ENCODE measurements around the gene KRTAP5-11. TPM values are rescaled to one million over a fixed set of nuclear protein-coding genes. Genes with fewer than 3 reads are reported as not detected.
"Not testable (repeated sequence)": the region's sequence is repeated elsewhere in the genome, so short reads cannot be mapped to it uniquely, and the experiment has no call there.

Gene KRTAP5-11
- polyA plus RNA-seq, 1 donor = 0.19 TPM

GRCh38 chr11:71608272-71608671 lies 25.6 kb upstream of the KRTAP5-11 start:
- WGBS (ENCODE audit: insufficient coverage, low lambda C conversion rate) = no CpG with 5 or more reads among the region's 21 CpGs
- not testable (repeated sequence) for H3K4me1 ChIP-seq (ENCODE audit: control insufficient read depth, insufficient read depth, low read length)
- peak; percentile 23 to 44 for DNase-seq

GRCh38 chr11:71607520-71608216 lies 25.0 kb upstream of the KRTAP5-11 start:
- WGBS (ENCODE audit: insufficient coverage, low lambda C conversion rate) = no CpG with 5 or more reads among the region's 59 CpGs
- not testable (repeated sequence) for H3K27ac ChIP-seq (ENCODE audit: low read length); H3K4me1 ChIP-seq (ENCODE audit: control insufficient read depth, insufficient read depth, low read length); DNase-seq; H3K9me3 ChIP-seq (ENCODE audit: control insufficient read depth, low read depth, low read length); H3K36me3 ChIP-seq (ENCODE audit: control insufficient read depth, insufficient read depth, low read length)
- peaks cover 11% of the 10 kb centered on the region for H3K27me3 ChIP-seq (ENCODE audit: control insufficient read depth, insufficient read depth, low read length)
- peak overlapping the region; percentile 35 for H3K4me3 ChIP-seq (ENCODE audit: low read length)

More at GRCh38 chr11:71608272-71608671, 25.6 kb upstream of the KRTAP5-11 start:
- not testable (repeated sequence) for H3K9me3 ChIP-seq (ENCODE audit: control insufficient read depth, low read depth, low read length); H3K27ac ChIP-seq (ENCODE audit: low read length); H3K36me3 ChIP-seq (ENCODE audit: control insufficient read depth, insufficient read depth, low read length)
- H3K4me3 ChIP-seq (ENCODE audit: low read length) = peak overlapping the region; percentile 13
- peaks cover 11% of the 10 kb centered on the region for H3K27me3 ChIP-seq (ENCODE audit: control insufficient read depth, insufficient read depth, low read length)

GRCh38 chr11:71606853-71607519 lies 24.3 kb upstream of the KRTAP5-11 start:
- not testable (repeated sequence) for H3K27ac ChIP-seq (ENCODE audit: low read length); H3K9me3 ChIP-seq (ENCODE audit: control insufficient read depth, low read depth, low read length); H3K4me1 ChIP-seq (ENCODE audit: control insufficient read depth, insufficient read depth, low read length); H3K4me3 ChIP-seq (ENCODE audit: low read length); H3K36me3 ChIP-seq (ENCODE audit: control insufficient read depth, insufficient read depth, low read length)
- DNase-seq = peak in 1 of 2 donors; percentile 14
- WGBS (ENCODE audit: insufficient coverage, low lambda C conversion rate) = no CpG with 5 or more reads among the region's 48 CpGs
- H3K27me3 ChIP-seq (ENCODE audit: control insufficient read depth, insufficient read depth, low read length) = peaks cover 11% of the 10 kb centered on the region

- H3K27ac ChIP-seq (ENCODE audit: low read length); H3K36me3 ChIP-seq (ENCODE audit: control insufficient read depth, insufficient read depth, low read length); H3K4me1 ChIP-seq (ENCODE audit: control insufficient read depth, insufficient read depth, low read length); H3K4me3 ChIP-seq (ENCODE audit: low read length); H3K9me3 ChIP-seq (ENCODE audit: control insufficient read depth, low read depth, low read length): not testable (repeated sequence)
- H3K27me3 ChIP-seq (ENCODE audit: control insufficient read depth, insufficient read depth, low read length) = peaks cover 14% of the 10 kb centered on the region
- DNase-seq = peak in 1 of 2 donors; percentile 26
- no CpG with 5 or more reads among the region's 17 CpGs for WGBS (ENCODE audit: insufficient coverage, low lambda C conversion rate)
Observed at GRCh38 chr11:71604798-71605488, 22.3 kb upstream of the KRTAP5-11 start.

- H3K4me1 ChIP-seq (ENCODE audit: control insufficient read depth, insufficient read depth, low read length); H3K4me3 ChIP-seq (ENCODE audit: low read length); H3K36me3 ChIP-seq (ENCODE audit: control insufficient read depth, insufficient read depth, low read length); H3K9me3 ChIP-seq (ENCODE audit: control insufficient read depth, low read depth, low read length); DNase-seq; H3K27ac ChIP-seq (ENCODE audit: low read length): not testable (repeated sequence)
- H3K27me3 ChIP-seq (ENCODE audit: control insufficient read depth, insufficient read depth, low read length) = peaks cover 14% of the 10 kb centered on the region
- no CpG with 5 or more reads among the region's 11 CpGs for WGBS (ENCODE audit: insufficient coverage, low lambda C conversion rate)
Observed at GRCh38 chr11:71603221-71603620, 20.5 kb upstream of the KRTAP5-11 start.

GRCh38 chr11:71589546-71589920 lies 6.9 kb upstream of the KRTAP5-11 start:
- DNase-seq; H3K27me3 ChIP-seq (ENCODE audit: control insufficient read depth, insufficient read depth, low read length); H3K27ac ChIP-seq (ENCODE audit: low read length); H3K36me3 ChIP-seq (ENCODE audit: control insufficient read depth, insufficient read depth, low read length); H3K9me3 ChIP-seq (ENCODE audit: control insufficient read depth, low read depth, low read length); H3K4me3 ChIP-seq (ENCODE audit: low read length); H3K4me1 ChIP-seq (ENCODE audit: control insufficient read depth, insufficient read depth, low read length): not testable (repeated sequence)
- no CpG with 5 or more reads among the region's 8 CpGs for WGBS (ENCODE audit: insufficient coverage, low lambda C conversion rate)

- H3K4me1 ChIP-seq (ENCODE audit: control insufficient read depth, insufficient read depth, low read length); H3K4me3 ChIP-seq (ENCODE audit: low read length); DNase-seq; H3K27me3 ChIP-seq (ENCODE audit: control insufficient read depth, insufficient read depth, low read length); H3K36me3 ChIP-seq (ENCODE audit: control insufficient read depth, insufficient read depth, low read length); H3K9me3 ChIP-seq (ENCODE audit: control insufficient read depth, low read depth, low read length): not testable (repeated sequence)
- H3K27ac ChIP-seq (ENCODE audit: low read length) = peak overlapping the region; percentile 53
- 60% methylated on average over 1 of the region's 11 CpGs for WGBS (ENCODE audit: insufficient coverage, low lambda C conversion rate)
Observed at GRCh38 chr11:71588822-71589545, 6.3 kb upstream of the KRTAP5-11 start.

GRCh38 chr11:71588314-71588713 lies 5.6 kb upstream of the KRTAP5-11 start:
- not testable (repeated sequence) for H3K36me3 ChIP-seq (ENCODE audit: control insufficient read depth, insufficient read depth, low read length); H3K4me1 ChIP-seq (ENCODE audit: control insufficient read depth, insufficient read depth, low read length); H3K9me3 ChIP-seq (ENCODE audit: control insufficient read depth, low read depth, low read length); H3K27me3 ChIP-seq (ENCODE audit: control insufficient read depth, insufficient read depth, low read length); H3K4me3 ChIP-seq (ENCODE audit: low read length)
- peak; percentile 67 to 83 for DNase-seq
- H3K27ac ChIP-seq (ENCODE audit: low read length) = peak overlapping the region; percentile 66
- WGBS (ENCODE audit: insufficient coverage, low lambda C conversion rate) = no CpG with 5 or more reads among the region's 4 CpGs

GRCh38 chr11:71585673-71586072 lies 3.0 kb upstream of the KRTAP5-11 start:
- not testable (repeated sequence) for H3K27ac ChIP-seq (ENCODE audit: low read length); H3K9me3 ChIP-seq (ENCODE audit: control insufficient read depth, low read depth, low read length); H3K4me1 ChIP-seq (ENCODE audit: control insufficient read depth, insufficient read depth, low read length); H3K36me3 ChIP-seq (ENCODE audit: control insufficient read depth, insufficient read depth, low read length); H3K27me3 ChIP-seq (ENCODE audit: control insufficient read depth, insufficient read depth, low read length); H3K4me3 ChIP-seq (ENCODE audit: low read length); DNase-seq
- 100% methylated on average over 2 of the region's 5 CpGs for WGBS (ENCODE audit: insufficient coverage, low lambda C conversion rate)

GRCh38 chr11:71582969-71583368 lies 294 bp upstream of the KRTAP5-11 start:
- WGBS (ENCODE audit: insufficient coverage, low lambda C conversion rate) = 100% methylated on average over 1 of the region's 2 CpGs
- not testable (repeated sequence) for H3K4me3 ChIP-seq (ENCODE audit: low read length); H3K36me3 ChIP-seq (ENCODE audit: control insufficient read depth, insufficient read depth, low read length); H3K27me3 ChIP-seq (ENCODE audit: control insufficient read depth, insufficient read depth, low read length); DNase-seq; H3K9me3 ChIP-seq (ENCODE audit: control insufficient read depth, low read depth, low read length); H3K27ac ChIP-seq (ENCODE audit: low read length); H3K4me1 ChIP-seq (ENCODE audit: control insufficient read depth, insufficient read depth, low read length)
